GM10266 (cell line): ENCODE data around the gene CYP26C1.
"Not testable (repeated sequence)": the region's sequence is repeated elsewhere in the genome, so short reads cannot be mapped to it uniquely, and the experiment has no call there.

Source experiments
- DNase-seq: peaks from one replicate; pipeline ENCODE4 v3.0.0; 2012; ENCODE audit errors: extremely low spot score
- TF ChIP-seq, protein P1 (sequence below): IDR thresholded peaks from 2 replicates; pipeline ENCODE4 v1.5.1; 2012; ENCODE audit warnings: mild to moderate bottlenecking, low read depth; ENCODE audit not compliant: control insufficient read depth, insufficient read depth; ENCODE audit errors: missing control alignments

CYP26C1 gene

DNA sequence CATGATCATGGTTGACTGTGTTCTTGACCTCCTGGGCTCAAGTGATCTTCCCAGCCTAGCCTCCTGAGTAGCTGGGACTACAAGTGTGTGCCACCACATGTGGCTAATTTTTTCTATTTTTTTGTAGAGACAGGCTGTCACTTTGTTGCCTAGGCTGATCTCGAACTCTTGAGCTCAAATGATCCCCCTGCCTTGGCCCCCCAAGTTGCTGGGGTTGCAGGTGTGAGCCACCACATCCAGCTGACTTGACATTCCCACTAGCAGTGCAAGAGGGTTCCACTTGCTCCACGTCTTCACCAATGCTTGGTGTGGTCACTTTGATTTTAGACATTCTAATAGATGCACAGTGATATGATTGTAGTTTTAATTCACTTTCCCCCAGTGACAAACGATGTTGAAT lies 38.2 kb downstream of the CYP26C1 start:
- no peak for DNase-seq
- TF ChIP-seq, protein P1, sequence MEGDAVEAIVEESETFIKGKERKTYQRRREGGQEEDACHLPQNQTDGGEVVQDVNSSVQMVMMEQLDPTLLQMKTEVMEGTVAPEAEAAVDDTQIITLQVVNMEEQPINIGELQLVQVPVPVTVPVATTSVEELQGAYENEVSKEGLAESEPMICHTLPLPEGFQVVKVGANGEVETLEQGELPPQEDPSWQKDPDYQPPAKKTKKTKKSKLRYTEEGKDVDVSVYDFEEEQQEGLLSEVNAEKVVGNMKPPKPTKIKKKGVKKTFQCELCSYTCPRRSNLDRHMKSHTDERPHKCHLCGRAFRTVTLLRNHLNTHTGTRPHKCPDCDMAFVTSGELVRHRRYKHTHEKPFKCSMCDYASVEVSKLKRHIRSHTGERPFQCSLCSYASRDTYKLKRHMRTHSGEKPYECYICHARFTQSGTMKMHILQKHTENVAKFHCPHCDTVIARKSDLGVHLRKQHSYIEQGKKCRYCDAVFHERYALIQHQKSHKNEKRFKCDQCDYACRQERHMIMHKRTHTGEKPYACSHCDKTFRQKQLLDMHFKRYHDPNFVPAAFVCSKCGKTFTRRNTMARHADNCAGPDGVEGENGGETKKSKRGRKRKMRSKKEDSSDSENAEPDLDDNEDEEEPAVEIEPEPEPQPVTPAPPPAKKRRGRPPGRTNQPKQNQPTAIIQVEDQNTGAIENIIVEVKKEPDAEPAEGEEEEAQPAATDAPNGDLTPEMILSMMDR: no peak

DNA sequence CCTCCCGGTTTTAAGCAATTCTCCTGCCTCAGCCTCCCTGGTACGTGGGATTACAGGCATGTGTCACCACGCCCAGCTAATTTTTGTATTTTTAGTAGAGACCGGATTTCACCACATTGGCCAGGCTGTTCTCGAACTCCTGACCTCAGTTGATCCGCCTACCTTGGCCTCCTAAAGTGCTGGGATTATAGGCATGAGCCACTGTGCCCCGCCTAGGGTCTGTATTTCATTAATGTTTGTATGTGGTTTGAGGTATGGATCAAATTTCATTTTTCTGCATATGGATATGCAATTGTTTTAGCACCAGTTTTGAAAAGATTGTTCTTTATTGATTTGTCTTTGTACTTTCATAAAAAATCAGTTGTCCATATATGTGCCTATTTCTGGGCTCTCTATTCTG lies 39.1 kb downstream of the CYP26C1 start:
- DNase-seq: no peak
- TF ChIP-seq, protein P1: no peak

DNA sequence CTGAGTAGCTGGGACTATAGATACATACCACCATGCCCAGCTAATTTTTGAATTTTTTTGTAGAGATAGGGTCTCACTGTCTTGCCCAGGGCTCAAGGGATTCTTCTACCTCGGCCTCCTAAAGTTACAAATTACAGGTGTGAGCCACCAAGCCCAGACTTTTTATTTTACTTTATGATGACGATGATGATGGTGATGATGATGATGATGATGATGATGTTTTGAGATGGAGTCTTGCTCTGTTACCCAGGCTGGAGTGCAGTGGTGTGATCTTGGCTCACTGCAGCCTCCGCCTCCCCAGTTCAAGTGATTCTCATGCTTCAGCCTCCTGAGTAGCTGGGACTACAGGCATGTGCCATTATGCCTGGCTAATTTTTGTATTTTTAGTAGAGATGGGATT lies 40.5 kb downstream of the CYP26C1 start:
- DNase-seq: not testable (repeated sequence)

DNA sequence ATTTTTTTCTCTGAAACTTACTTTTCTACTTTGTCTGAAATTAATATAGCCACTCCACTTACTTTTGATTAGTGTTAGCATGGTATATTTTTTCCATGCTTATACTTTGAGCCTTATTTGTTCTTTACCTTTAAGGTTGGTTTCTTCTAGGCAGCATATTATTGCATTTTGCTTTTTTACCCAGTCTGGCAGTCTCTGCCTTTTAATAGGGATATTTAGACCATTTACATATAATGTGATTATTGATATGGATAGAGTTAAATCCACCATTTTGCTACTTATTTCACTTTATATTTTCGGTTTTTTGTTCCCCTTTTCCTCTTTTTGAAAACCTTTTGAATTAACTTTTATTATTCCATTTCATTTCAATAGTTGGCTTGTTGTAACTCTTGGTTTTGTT lies 43.4 kb downstream of the CYP26C1 start:
- DNase-seq: no peak
- TF ChIP-seq, protein P1: no peak

DNA sequence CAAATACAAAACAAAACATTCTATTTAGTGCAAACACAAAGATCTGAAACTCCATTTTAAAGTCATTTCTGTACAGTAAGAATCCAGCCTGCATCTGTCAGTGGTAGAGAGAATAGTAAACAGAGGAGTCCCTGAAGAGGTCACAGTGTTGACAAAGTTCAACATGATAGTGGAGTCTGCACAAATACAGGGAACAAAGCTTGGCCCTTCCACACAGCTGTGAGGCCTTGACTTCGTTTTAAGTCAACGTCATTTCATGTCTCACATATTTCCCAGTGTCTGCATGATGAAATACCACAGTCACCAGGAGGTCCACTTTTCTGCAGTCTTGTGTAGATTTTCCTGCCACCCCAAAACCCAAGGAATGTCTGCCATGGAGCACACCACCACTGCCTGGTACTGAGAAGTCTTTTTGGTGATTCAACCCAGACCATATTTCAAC lies 46.1 kb downstream of the CYP26C1 start:
- DNase-seq: no peak
- TF ChIP-seq, protein P1: no peak

DNA sequence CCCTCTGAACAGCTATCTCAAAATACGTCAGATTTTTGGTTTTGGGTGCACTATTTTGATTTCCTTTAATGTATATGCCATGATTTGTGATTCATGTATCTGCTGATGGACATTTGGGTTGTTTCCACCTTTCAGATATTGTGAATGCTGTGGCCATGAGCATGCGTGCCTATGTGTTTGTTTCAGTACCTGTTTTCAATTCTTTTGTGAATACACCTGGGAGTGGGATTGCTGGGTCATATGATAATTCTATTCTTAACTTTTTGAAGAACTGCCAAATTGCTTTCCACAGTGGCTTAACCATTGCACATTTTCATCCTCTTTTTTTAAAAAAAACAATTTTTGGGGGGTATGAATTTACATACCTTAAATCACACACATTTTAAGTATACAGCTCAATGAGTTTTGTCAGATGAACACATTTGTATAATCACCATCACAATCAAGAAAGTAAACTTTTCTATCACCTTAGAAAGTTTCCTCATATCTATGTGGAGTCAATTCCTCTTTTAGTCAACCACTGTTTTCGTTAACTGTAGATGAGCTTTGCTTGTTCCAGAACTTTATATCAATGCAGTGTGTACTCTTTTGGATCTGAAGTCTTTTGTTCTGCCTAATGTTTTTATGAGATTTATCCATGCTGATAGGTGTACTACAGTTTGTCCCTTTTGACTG lies 50.0 kb downstream of the CYP26C1 start:
- DNase-seq: no peak
- TF ChIP-seq, protein P1: no peak

DNA sequence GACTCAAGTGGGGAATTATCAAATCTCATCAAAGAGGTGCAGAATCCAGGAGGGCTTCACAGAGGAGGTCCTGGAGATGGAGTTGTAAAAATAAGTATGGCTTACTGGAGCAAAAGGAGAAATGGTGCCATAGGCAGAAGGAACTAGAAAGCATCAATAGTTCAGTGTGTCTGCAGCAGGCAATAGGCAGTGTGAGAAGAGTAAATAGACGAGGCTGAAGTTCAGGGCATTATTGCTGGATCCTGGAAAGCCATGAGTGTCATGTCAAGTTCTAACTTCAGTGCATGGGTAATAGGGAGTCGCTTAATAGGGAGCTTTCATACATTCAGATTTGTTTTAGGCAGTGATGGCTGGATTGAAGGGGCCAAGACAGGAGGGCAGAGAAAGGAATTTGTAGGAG lies 52.4 kb downstream of the CYP26C1 start:
- DNase-seq: no peak
- TF ChIP-seq, protein P1: no peak
